ENCODE results near the gene DDI2.
"Not testable (repeated sequence)": the region's sequence is repeated elsewhere in the genome, so short reads cannot be mapped to it uniquely, and the experiment has no call there.

DDI2 gene

DNA sequence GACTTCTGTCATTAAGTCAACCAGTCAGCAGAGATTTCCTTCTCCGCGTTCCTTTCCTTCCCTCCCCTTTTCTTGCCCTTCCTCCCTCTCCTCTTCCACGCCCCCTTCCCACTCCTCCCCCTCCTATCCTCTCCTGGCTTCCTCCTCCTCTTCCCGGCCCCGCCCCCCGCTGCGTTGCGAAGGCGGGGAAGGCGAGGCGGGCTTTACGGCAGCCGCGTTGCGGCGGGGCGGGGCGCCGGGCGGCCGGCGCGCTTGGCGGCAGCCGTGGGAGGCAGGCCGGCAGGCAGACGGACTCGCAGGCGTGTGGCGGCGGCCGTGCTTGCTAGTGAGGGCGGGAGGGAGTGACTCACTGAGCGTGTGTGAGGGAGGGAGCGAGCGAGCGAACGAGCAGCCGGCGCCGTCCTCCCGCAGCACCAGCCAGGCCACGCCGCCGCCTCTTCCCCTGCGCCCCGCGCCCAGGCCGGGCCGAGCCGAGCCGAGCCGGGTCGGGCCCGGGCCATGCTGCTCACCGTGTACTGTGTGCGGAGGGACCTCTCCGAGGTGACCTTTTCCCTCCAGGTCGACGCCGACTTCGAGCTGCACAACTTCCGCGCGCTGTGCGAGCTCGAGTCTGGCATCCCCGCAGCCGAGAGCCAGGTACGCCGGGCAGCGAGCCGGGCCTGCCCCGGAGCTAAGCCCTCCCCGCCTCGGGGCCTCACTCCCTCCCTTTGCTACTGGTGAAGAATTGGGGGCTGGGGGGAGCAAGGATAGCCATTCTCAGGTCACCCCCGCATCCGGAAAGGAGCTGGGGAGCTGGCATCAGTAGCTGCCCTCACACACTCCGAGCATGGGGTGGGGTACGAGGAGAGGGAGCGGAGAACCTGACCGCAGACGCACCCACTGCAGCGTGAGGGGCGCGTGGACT is at the start of gene DDI2:
Gene DDI2, plus strand, starts transcription at position 286 of the 904 bp plus-strand sequence. Its CDS starts 213 bp downstream, at position 499.
- peak; percentile 91 for DNase-seq

GRCh38 chr1:15568387-15569073 is 48.7 kb upstream of the DDI2 start:
- no peak for DNase-seq

DNA sequence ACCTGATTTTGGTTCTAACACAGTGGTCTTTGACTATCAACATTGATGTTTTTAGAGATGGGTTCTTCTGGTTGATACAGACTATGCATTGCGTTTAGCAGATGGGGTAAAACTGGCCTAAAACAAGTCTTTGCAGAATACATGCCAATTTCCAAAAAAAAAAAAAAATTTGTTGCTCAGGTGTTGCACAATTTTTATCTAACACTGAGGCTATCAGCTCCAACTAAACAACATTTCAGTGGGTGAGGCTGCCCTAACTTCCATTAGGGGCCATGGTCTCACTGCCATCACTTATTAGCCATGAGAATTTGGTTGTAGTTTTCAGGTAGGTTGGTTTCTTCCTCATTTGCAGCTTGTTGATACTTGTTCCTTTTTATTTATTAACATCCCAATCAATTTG is 46.4 kb upstream of the DDI2 start:
- no peak for DNase-seq

- no peak for DNase-seq
These were observed 46.0 kb upstream of the DDI2 start for GRCh38 chr1:15571266-15571665.

DNA sequence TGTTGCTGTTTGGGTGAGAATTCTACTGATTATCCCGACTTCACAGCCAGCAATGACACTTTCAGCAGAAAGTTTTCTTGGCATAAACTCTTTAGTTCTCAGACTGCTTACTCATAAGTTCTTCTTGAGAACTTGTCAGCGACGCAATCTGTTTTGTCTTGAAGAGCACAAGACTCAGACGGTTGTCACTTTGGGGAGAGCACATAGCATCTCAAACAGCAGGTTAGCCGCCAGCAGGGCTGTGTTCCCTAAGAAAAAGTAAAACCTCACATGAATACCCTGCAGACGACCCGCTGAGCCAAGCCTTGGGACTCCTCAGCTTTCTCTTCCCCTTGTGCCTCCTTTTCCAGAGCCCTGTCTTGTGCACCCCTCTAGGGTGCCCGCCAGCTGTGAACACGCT is 43.8 kb upstream of the DDI2 start:
- DNase-seq: no peak

- DNase-seq: no peak
These were observed 42.5 kb upstream of the DDI2 start for GRCh38 chr1:15574741-15575140.

DNA sequence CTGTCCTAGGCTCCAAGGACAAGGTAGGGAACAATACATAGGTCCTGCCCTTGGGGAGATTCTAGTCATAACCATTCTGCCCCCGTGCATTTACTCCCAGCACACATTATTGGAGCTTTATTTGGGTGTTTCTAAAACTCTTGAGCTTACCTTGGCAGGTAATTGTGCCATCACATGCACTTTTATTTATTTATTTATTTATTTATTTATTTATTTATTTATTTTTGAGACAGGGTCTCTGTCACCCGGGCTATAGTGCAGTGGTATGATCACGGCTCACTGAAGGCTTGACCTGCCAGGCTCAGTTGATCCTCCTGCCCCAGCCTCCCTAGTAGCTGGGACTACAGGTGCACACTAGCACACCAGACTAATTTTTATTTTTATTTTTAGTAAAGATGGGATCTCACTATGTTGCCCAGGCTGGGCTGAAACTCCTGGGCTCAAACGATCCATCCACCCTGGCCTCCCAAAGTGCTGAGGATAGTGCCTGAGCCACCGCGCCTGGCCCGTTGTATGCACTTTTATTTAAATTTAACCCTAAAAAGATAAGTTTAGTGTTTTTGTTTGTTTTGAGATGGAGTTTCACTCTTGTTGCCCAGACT is 41.6 kb upstream of the DDI2 start:
- DNase-seq: no peak

DNA sequence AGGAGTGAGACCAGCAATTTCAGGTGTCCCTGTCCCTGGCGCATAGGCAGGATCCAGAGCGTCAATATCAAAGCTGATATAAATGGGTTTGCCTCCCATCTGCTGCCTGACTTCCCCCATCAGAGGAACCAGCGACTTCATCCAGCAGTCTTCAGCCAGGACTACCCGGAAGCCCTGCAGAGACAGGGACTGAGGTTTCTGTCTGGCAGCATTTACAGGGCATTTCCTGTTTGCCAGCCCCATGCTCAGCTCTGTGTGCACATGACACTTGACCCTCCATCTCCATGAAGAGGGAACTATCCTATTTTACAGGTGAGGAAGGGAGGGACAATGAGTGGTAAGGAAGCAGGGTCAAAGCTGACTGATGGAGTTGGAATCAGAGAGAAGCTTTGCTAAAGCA is 39.6 kb upstream of the DDI2 start:
- DNase-seq: no peak

DNA sequence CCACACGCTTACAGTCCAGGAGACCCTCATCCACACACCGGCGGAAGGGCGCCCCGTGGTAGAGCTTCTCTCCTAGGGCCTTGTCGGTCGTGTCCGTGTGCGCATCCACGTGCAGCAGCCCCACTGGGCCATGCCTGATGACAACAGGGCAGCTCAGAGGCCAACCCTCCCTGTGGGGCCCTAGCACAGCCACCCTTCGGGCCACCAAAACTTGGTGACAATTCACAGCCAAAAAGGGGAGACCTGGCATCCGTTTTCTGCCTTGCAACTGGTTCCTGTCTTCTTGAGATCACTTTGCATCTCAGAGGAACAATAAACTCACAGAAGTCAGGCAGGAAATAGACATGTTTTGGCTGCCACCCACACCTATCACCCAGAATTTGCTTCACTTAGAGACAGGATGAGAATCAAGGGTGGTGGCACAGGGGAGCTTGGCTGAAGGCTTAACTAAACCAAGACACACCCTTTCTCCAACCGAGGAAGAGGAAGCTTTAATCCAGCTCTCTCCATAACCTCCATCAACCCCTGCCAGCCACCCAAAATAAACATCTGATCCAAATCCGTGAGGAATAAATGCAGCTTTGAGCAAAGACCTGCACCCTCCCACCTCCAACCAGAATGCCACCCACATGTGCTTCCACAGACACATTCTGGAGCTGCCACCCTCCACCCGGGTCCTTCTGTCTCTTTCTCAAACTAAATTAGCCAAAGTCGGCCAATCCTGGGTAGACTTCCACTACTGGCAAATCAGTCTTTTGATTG is 38.2 kb upstream of the DDI2 start:
- DNase-seq: no peak

DNA sequence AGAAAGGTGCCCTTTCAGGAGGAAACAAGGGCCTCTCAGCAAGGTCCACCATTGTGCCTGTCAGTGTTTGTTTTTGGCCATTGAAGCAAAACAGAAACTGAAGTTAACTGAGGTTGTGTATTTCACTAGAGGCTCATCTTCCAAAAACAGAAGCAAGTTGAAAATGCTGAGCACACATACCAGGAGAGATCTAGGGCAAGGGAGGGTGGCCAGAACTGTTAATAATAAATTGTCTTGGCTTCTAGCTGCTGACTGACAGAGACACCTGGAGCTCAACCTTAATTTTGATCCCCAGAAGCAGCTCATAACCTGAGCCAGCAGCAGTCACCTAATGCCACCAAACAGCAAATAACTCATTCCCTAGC is 37.6 kb upstream of the DDI2 start:
- no peak for DNase-seq

GRCh38 chr1:15583016-15583706 is 34.1 kb upstream of the DDI2 start:
- DNase-seq: no peak

- DNase-seq: peak; percentile 38
These were observed 32.5 kb upstream of the DDI2 start, which contains the start of gene AGMAT for GRCh38 chr1:15584489-15585363. TSS of gene AGMAT (minus strand) at chr1:15585051. CDS start at chr1:15584967, 84 bp downstream.

DNA sequence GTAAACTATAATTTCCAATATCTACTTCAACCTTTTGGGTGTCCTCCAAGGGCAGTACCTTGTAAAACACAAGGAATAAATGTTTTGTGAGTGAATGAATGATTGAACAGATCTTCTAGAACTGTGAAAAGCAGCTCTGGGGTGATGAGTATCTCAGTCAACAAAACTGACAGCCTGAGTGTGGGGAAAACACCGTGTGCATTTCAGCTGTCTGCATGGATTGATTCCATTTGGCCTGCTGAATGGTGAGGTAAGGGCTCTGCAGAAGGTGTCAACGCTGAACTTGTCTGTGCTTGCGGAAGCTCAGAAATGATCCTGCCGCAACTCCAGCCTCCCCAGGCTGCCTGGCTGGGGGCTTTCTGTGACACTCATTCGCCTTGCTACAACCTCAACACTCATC is 25.0 kb upstream of the DDI2 start:
- DNase-seq: no peak

- no peak for DNase-seq
These were observed 21.2 kb upstream of the DDI2 start for GRCh38 chr1:15595809-15596617.

GRCh38 chr1:15598436-15598835 is 18.8 kb upstream of the DDI2 start:
- DNase-seq: no peak

DNA sequence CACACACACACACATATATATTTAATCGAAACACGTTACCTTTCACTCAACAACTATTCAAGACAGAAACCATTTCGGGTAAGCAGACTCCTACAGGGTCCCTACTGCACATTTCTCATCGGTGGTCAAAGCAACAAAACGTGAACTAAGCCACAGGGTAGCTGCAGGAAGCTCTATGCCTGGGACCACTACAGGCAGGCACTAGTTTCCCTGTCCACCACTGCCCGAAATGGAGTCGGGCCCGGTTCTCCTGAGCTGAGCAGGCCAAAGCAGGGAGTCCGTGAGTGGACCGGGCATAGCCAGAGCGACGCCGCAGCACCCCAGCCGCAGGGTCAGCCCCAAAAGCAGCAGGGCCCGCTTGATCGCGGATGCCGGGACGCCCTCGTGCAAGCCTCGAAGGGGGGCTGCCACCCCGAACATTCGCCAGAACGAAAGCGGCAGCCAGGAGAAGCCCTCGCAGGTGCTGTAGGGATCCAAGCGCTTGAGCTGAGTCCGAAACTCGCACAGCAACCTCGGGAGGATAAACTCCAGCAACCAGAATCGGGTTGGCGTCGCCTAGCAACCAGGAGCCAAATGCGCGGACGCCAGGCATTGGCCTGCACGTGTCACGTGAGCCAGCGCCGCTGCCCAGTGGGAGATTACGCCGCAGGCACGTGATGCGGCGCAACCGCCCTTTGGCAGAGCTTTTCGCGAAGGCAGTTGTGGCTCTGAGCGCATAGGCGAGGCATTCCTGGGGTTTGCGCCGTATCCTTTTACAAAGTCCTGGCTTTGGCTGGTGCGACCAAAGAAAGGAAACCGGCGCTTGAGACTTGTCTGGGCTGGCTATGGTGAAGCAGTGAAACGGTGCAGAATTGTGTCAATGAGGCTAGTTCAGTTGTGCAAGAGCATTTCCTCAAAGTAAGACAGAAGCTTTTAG is 13.9 kb upstream of the DDI2 start:
- DNase-seq: peak; percentile 95

DNA sequence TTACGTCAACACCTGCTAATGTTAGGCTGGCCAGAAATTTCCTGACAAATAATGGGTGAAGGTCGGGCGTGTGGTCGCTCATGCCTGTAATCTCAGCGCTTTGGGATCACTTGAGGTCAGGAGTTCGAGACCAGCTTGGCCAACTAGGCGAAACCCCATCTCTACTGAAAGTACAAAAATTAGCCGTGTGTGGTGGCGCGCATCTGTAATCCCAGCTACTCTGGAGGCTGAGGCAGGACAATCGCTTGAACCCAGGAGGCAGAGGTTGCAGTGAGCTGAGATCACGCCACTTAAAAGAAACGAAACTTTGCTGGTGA is 13.3 kb upstream of the DDI2 start:
- DNase-seq: not testable (repeated sequence)

- DNase-seq: not testable (repeated sequence)
These were observed 12.9 kb upstream of the DDI2 start for GRCh38 chr1:15604400-15604799.

Measured in NCI-H146 (cell line).